NCI-H510A (cell line): Measurements from ENCODE around the gene INSM1.

Experiments used
- DNase-seq: peaks from one replicate; lab custom pipeline; 2025; lab: John Stamatoyannopoulos, UW

INSM1 gene

DNA sequence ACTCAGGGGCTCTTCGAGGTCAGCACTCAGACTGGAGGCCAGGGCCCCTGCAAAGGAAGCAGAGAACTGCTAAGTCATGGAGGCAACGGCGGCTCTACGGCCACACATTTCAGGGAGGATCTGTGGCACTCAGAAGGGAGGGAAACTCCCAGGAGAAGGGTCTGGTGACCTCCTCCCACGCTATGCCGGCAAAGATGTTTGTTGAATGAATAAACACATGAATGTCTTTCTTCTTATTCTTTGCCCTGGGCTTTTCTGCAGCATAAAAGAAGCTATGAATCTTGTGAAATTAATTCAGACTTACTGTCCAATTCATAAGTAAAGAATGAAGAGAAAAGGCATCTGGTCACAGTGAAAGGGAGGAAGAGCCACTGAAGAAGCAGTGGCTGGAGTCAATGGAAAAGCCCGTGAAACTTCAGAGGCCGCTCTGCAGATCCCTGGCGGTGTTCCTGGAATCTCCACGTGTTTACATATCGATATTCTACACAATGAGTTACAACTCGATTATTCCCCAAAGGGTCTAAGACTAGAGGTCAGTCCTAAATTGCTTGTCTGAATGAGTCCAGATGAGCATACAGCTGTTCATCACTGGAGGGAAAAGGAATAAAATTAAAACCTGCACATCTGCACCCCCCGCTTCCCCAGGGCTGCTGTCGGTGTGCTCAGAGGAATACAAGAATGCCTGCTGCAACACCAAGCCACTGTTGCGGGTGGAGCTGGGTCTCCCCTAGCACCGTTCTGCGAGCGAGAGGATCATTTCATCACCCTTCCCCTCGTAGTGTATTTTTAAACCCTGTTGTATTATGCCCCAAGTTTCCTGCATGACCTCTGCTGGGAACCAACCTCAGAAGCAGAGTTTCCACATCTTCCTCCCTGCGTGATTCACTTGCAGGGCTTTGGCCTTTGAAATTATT lies 25.6 kb downstream of the INSM1 start:
- no peak for DNase-seq

DNA sequence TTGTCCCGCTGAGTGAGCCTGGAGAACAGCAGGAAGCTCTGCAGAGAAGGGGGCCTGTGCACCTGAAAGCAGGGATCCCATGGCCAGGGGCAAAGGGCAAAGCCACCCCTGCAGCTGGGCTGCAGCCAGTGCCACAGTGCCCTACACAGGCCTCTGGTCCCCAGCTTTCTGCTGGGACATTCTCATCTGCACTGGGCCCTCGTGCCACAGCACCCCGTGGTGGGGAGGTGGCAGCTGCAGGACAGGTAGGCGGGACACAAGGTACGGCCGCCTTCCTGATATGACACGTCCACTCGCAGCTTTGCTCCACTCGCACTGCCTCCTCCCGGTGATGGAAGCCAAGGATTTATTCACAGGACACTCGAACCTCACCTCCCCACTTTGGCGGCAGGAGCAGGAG lies 27.2 kb downstream of the INSM1 start:
- DNase-seq = no peak

- peak; percentile 77 for DNase-seq
Observed at GRCh38 chr20:20395903-20396568, 28.1 kb downstream of the INSM1 start.

- no peak for DNase-seq
Observed at GRCh38 chr20:20396794-20397193, 28.9 kb downstream of the INSM1 start.

DNA sequence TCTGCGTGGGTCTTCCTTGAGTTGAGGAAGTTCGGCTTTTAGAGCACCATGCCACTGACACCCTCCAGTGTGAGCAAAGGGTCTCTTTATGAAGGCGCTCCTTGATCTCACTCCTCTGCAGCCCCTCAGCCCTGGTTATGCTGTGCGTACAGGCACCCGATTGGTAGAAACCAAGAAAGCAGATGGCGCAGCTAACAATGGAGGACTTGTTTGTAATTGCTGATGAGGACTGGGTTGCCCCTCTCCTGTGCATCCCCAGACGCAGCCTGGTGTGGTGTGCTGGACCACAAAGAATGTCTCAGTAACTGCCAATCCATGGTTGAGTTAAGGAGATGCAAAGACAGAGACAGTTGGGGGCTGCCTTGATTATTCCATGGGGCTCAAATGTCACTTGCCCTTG lies 30.2 kb downstream of the INSM1 start:
- no peak for DNase-seq

GRCh38 chr20:20399531-20400500 lies 31.9 kb downstream of the INSM1 start:
- no peak for DNase-seq

GRCh38 chr20:20401991-20402390 lies 34.1 kb downstream of the INSM1 start:
- DNase-seq = no peak

DNA sequence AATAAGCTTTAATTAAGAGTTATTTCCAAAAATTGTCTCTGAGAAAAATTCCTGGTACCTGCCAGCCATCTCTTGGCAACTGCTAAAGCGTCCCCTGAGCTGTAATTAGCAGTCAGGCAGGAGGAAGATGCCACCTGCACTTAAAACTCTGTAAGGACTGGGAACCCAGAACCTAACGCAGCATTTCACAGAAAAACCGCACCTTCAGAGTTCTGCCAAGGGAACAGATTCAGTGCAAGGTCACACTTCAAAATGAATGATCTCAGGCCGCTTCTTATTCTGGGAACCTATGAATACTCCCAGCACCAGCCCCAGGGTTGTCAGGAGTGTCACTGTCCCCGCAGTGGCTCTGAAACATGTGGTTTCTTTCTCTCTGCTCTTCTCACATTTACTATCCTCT lies 36.7 kb downstream of the INSM1 start:
- DNase-seq = no peak

DNA sequence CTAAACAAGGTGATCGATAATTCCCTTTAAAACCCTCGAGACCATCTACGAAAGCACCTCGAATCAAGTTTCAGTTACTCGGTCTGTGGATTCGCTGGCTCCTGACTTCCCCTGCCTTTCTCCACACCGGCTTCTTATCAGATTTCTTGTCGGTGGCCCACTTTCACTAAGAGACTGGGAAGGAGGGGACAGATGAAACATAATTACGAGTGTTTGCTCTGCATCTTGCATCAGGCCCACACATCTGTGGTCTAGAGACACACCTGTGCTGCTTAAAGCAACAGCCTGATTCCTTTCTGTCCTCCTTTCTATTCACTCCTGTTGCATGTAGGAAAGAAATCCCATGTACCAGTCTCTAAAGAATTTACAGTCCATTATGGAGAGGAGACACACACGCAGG lies 37.7 kb downstream of the INSM1 start:
- DNase-seq = no peak

DNA sequence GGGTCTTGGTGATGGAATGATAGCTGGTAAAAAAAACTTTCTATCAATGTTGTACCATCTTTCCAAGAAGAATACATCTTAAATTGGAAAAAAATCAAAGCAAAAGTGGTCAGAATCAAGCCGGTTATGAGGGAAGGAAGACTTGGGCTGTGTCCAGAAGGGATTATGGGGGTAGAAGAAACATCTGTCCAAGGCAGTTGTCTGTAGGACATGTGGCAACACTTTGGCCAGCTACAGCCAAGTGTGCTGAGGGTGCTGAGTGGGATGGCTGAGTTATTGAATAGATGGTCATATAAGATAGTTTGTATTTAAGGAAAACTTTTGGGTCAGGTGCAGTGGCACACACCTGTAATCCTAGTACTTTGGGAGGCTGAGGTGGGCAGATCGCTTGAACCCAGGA lies 38.4 kb downstream of the INSM1 start:
- DNase-seq = no peak

- no peak for DNase-seq
Observed at GRCh38 chr20:20407891-20408805, 40.2 kb downstream of the INSM1 start.

DNA sequence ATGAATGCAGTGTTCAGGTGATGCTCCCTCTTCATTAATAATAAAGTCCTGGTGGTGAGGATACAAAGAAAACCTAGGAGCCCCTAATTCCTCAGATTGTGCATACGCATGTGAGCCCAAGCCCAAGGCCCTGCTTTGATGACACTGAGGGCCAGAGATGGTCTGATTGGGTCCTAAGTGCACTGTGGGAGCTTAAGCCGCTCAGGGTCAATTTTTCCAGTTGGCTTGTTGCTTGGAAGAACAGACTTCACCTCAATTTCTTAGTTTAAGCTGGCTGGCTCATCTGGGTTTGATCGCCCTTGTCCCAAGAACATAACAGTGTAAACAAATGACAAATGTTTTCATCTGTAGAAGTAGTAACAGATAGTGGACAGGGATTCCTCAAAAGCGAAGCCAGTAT lies 41.4 kb downstream of the INSM1 start:
- DNase-seq = no peak

- DNase-seq = peak; percentile 79
Observed at GRCh38 chr20:20410678-20411077, 42.8 kb downstream of the INSM1 start.

DNA sequence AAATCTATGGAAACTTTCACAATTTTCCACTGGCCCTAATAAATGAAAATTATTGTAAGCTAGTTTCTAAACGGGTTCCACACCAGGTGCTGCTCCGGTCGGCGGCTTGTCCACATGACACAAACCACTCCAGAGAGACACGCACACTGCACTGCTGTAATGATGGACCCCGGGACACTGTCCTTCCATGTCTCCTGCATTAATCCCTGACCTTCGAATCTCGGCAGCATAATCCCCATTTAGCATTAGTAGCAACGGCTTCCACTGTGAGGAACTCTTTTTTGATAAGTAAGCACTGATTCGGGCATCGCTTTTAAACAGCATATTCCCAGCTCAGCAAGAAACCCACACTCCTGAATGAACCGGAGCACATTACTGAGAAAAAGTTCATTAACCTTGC lies 43.5 kb downstream of the INSM1 start:
- no peak for DNase-seq

- no peak for DNase-seq
Observed at GRCh38 chr20:20411836-20412235, 43.9 kb downstream of the INSM1 start.

DNA sequence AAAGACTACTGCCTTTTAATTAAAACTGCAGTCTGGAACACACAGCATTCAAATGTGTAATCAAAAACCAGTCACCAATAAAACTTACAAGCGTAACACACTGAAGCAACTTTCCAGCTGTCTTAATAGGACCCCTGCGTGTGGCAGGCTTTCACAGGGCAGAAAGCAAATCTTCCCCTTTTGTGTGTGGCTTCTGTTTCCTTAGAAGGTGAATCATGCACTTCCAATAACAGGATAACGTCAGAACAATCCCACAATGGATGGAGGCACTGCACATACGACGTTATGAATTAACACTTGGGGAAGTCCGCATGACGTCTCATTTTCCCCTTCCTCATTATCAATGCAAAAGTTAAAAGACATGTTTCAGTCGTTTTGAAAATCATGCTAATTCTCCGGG lies 44.8 kb downstream of the INSM1 start:
- no peak for DNase-seq

DNA sequence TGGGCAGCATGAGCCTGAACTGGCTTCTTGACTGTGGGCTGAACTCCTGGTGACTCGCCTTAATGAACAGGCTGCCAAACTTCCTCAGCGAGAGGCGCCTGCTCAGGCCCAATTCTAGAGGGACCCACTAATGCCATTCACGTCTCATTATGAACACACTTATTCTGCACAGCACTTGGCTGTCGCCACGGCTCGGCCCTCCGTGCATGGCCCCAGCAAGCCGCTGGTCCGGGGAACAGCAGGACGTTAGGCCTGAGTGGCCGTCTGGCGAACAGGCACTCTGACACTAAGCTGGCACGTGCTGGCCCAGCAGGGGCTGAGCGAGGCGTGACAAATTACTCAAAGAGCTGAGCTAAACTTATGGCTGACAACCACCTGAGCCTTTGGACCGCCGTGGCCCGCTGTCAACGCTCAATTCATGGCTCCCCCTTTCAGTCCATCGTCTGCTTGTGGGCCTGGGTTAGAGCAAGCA lies 45.9 kb downstream of the INSM1 start:
- DNase-seq = no peak

GRCh38 chr20:20414640-20415220 lies 46.8 kb downstream of the INSM1 start:
- DNase-seq = no peak

GRCh38 chr20:20415321-20415720 lies 47.4 kb downstream of the INSM1 start:
- no peak for DNase-seq

DNA sequence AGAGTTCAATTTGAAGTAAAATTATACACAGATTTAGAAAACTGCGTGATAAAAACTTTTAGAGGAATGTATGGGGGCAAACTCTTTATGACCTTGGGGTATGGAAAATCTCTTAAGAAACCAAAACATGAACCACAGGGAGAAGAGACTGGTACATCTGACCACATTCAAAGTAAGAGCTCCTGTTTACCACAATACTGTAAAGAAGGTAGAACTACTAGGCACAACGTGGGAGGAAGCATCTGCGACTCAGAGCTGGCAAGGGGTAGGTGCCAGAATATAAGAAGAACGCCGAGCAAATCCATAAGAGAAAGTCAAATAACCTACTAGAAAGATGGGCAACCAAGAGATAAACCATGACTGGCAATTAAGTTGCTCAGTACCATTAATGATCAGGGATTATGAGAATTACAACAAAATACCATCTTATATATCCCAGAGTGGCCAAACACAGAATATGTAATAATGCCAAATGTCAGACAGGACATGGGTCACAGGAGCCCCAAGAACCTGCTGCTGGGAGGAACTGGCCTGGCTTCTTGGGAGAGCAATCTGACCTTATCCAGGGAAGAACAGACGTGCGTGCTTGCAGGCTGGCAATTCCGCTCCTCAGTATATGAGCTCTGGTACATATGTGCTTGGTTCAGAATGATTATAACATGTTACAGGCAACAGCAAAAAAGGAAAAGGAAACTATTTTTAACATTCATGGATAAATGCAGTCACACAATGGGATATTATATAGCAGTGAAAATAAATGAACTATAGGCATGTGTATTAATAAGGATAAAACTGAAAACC lies 50.2 kb downstream of the INSM1 start:
- DNase-seq = no peak
